ENCODE results near the gene PIH1D1.

PIH1D1 gene

DNA sequence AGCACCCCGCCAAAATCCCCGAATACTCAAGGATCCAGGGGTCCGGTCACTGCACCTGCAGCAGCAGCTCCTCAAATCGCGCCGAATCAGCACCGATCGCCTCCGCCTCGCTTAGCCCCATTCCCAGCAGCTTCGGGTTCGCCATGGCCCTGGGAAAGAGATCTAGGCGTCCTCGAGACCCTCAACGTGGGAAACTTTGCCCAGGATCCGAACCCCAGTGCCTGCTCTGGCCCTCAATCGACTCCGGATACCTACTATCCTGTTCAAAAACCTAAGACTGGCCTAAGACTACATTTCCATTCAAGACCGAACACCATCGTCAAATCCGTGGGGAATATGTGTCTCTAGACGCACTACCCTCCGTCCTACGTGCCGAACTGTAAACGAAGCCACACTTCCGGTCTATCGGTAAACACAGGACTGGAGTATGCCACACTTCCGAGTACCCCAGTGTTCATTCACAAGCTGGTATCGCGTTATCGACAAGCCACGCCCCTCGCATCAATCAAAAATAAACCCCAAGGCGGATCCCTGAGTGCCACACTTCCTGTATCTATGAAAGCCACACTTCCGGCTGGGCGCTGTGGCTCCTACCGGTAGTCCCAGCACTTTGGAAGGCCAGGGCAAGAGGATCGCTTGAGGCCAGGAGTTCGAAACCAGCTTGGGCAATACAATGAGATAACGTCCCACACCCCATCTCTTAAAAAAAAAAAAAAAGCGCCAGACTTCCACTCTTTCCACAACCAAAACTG is at the start of gene PIH1D1:
PIH1D1 (minus strand) TSS at position 385 of the 752 bp plus-strand sequence; CDS start at position 145, 240 bp downstream.
- peaks cover 36% of the 10 kb centered on the region for H3K36me3 Mint-ChIP-seq (ENCODE audit: insufficient read depth)
- peak; percentile 87 to 94 for DNase-seq (ENCODE audit: low spot score in 2 of 2)

DNA sequence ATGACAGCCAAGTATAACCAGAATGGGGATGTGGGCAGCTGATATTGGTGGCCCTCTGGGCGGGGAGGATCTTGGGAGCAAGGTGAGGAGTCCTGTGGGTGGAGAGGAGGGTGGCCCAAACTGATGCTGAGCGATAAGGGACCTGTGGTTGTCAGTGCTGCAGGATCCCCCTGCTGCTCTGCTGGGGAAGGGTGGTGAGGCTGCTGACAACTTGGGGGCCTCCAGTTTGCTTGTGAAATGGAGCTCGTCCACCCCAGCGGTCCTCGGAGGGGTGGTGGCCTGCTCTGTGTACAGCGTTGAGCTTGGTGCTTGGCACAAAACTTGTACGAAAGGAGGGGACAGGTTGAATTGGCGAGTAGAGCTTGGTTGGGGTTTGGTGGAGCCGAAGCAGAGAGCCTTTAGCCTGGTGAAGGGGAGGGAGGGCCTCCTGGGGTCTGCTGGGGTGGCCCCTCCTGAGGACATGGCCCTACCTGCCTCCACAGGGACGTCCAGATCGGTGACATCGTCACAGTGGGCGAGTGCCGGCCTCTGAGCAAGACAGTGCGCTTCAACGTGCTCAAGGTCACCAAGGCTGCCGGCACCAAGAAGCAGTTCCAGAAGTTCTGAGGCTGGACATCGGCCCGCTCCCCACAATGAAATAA is 47.5 kb upstream of the PIH1D1 start:
- H3K4me3 Mint-ChIP-seq = peak overlapping the region; percentile 100
- no peaks in the 10 kb centered on the region for H3K27me3 Mint-ChIP-seq
- peak in 1 of 2 donors; percentile 39 for DNase-seq (ENCODE audit: low spot score in 2 of 2)
- H3K36me3 Mint-ChIP-seq (ENCODE audit: insufficient read depth) = peaks cover 67% of the 10 kb centered on the region
- H3K27ac Mint-ChIP-seq (ENCODE audit: low read depth) = peak overlapping the region; percentile 98
- H3K9me3 Mint-ChIP-seq = no peaks in the 10 kb centered on the region
- H3K4me1 Mint-ChIP-seq = peaks cover 68% of the 10 kb centered on the region
- ATAC-seq (replicated peaks; ENCODE audit: extremely low read depth, poor library complexity, severe bottlenecking) = no peak

More for the DNA sequence above, at the start of gene PIH1D1:
- peak within 1 kb of the TSS; percentile 99 for H3K4me3 Mint-ChIP-seq
- no peaks in the 10 kb centered on the region for H3K27me3 Mint-ChIP-seq
- no peaks in the 10 kb centered on the region for H3K9me3 Mint-ChIP-seq
- peak within 1 kb of the TSS; percentile 100 for H3K27ac Mint-ChIP-seq (ENCODE audit: low read depth)
- peak; percentile 72 for ATAC-seq (replicated peaks; ENCODE audit: extremely low read depth, poor library complexity, severe bottlenecking)
- peaks cover 60% of the 10 kb centered on the region for H3K4me1 Mint-ChIP-seq

DNA sequence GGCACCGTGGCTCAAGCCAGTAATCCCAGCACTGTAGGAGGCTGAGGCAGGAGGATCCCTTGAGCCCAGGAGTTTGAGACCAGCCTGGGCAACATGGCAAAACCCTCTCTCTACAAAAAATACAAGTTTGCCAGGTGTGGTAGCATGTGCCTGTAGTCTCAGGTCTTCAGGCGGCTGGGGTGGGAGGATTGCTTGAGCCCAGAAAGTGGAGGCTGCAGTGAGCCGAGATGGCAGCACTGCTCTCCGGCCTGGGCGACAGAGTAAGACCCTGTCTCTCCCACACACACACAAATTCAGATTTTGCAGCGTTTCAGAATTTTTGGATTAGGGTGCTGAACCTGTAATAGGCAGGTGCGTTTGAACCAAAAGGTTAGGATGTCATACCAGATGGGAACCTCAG is 46.9 kb upstream of the PIH1D1 start:
- Mint-ChIP-seq H3K4me3 (peak overlapping the region; percentile 100), H3K9me3 (no peaks in the 10 kb centered on the region), H3K27me3 (no peaks in the 10 kb centered on the region), H3K4me1 (peaks cover 71% of the 10 kb centered on the region), H3K36me3 (ENCODE audit: insufficient read depth) (peaks cover 70% of the 10 kb centered on the region), H3K27ac (ENCODE audit: low read depth) (peak overlapping the region; percentile 98)
- ATAC-seq (replicated peaks; ENCODE audit: extremely low read depth, poor library complexity, severe bottlenecking) (no peak), DNase-seq (ENCODE audit: low spot score in 2 of 2) (no peak)

DNA sequence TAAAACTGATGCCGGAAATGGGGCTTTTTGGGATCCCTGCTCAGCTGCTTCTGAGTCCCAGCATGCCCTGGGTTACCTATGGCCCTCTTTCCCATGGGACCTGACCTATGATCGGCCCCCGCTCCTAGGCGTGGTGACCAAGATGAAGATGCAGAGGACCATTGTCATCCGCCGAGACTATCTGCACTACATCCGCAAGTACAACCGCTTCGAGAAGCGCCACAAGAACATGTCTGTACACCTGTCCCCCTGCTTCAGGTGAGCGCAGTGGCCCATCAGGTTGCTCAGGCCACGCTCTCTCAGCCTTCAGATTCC is 46.1 kb upstream of the PIH1D1 start:
- no peak for ATAC-seq (replicated peaks; ENCODE audit: extremely low read depth, poor library complexity, severe bottlenecking)
- peaks cover 77% of the 10 kb centered on the region for H3K36me3 Mint-ChIP-seq (ENCODE audit: insufficient read depth)
- no peaks in the 10 kb centered on the region for H3K27me3 Mint-ChIP-seq
- H3K9me3 Mint-ChIP-seq = no peaks in the 10 kb centered on the region
- peak overlapping the region; percentile 98 for H3K27ac Mint-ChIP-seq (ENCODE audit: low read depth)
- peaks cover 75% of the 10 kb centered on the region for H3K4me1 Mint-ChIP-seq
- DNase-seq (ENCODE audit: low spot score in 2 of 2) = no peak
- peak overlapping the region; percentile 100 for H3K4me3 Mint-ChIP-seq

DNA sequence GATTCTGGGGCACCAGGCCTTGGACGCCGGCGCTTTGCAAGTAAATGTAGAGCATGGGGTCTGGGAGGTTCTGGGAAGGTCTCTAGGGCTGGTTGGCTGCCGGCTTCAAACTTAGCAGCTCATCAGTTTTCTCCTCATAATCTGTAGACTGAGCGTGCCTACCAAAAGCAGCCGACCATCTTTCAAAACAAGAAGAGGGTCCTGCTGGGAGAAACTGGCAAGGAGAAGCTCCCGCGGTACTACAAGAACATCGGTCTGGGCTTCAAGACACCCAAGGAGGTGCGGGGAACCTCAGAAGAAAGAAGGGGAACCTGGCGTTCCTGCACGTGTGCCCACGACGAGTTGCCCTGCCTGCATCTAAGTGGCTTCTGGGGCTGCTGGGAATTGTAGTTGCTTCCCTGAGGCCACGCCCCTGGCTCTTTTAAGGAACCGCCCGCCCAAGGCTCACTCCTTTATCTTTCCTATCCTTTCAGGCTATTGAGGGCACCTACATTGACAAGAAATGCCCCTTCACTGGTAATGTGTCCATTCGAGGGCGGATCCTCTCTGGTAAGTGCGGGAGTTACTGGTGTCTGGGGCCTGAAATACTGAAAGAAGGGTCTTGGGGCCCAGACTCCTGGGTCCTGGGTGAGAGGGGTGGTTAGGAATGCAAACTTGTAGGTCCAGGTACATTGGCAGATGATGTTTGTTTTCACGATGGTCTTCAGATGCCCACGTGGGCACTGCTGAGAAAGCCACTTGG is 45.6 kb upstream of the PIH1D1 start:
- Mint-ChIP-seq H3K4me1 (peaks cover 75% of the 10 kb centered on the region), H3K36me3 (ENCODE audit: insufficient read depth) (peaks cover 79% of the 10 kb centered on the region), H3K9me3 (no peaks in the 10 kb centered on the region), H3K27ac (ENCODE audit: low read depth) (peak overlapping the region; percentile 98), H3K27me3 (no peaks in the 10 kb centered on the region), H3K4me3 (peak overlapping the region; percentile 100)
- ATAC-seq (replicated peaks; ENCODE audit: extremely low read depth, poor library complexity, severe bottlenecking) (no peak), DNase-seq (ENCODE audit: low spot score in 2 of 2) (peak in 1 of 2 donors; percentile 68)

DNA sequence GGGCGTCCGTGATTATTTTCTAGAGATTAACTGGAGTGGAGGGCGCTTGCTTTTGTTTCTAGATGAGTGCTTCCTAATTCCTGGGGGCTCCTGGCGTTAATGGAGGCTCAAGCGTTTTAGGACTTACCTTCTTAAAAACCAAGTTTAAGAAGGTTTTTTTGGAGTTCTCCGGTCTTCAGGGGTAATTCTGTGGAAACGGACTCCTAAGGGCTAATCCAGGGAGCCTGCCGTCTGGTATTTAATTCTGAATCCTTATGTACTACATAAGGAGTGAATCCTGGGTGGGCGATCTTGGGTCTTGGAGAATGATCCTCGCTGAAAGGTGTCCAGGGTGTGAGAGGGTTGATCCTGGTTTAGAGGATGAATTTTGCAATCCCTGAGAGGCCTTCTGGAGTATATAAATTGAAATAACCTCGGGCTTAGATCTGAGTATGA is 45.0 kb upstream of the PIH1D1 start:
- ATAC-seq (replicated peaks; ENCODE audit: extremely low read depth, poor library complexity, severe bottlenecking) = no peak
- Mint-ChIP-seq H3K4me3 (peak overlapping the region; percentile 100), H3K9me3 (no peaks in the 10 kb centered on the region), H3K4me1 (peaks cover 75% of the 10 kb centered on the region), H3K27me3 (no peaks in the 10 kb centered on the region), H3K36me3 (ENCODE audit: insufficient read depth) (peaks cover 86% of the 10 kb centered on the region), H3K27ac (ENCODE audit: low read depth) (peak overlapping the region; percentile 98)
- DNase-seq (ENCODE audit: low spot score in 2 of 2) = no peak

DNA sequence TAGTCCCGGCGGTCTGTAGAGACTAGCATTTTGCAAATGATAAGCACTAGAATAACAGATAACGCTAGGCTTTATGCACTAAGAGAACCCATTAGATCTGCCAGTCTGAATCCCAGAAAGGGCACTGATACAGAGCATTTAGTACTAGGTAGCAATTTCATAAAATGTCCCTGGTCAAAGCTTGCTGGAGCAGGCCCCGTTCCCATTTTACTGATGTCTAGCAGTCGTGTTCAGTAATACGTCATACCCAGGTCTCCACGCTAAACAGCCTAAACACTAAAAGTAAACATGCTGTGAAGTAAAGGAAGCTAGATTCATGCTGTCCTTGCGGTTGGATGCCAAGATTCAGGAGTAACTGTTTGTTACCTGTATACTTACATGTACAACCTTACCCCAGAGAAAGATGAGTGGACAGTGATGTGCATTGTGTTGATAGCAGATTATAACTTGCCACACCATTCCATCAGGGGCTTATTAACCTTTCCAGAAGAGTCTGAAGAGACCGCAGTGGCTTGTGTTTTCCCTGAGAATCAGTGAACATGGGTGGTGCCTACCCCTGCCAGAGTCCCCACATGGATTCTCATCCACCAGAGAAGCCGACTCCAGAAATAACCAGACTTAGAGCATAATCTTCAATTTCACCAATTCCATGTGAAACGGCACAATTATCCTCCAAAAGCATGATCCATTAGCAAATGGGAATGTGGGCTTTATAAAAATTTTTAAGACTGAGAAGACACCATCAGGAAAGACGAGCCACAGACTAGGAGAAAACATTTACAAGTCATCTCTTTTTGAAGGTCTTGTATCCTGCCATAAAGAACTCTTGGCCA is 41.2 kb upstream of the PIH1D1 start:
- H3K9me3 Mint-ChIP-seq = no peaks in the 10 kb centered on the region
- DNase-seq (ENCODE audit: low spot score in 2 of 2) (no peak), ATAC-seq (replicated peaks; ENCODE audit: extremely low read depth, poor library complexity, severe bottlenecking) (no peak)
- peaks cover 88% of the 10 kb centered on the region for H3K36me3 Mint-ChIP-seq (ENCODE audit: insufficient read depth)
- H3K27me3 Mint-ChIP-seq = no peaks in the 10 kb centered on the region
- peak overlapping the region; percentile 70 for H3K4me3 Mint-ChIP-seq
- peaks cover 77% of the 10 kb centered on the region for H3K4me1 Mint-ChIP-seq
- H3K27ac Mint-ChIP-seq (ENCODE audit: low read depth) = peak overlapping the region; percentile 94

DNA sequence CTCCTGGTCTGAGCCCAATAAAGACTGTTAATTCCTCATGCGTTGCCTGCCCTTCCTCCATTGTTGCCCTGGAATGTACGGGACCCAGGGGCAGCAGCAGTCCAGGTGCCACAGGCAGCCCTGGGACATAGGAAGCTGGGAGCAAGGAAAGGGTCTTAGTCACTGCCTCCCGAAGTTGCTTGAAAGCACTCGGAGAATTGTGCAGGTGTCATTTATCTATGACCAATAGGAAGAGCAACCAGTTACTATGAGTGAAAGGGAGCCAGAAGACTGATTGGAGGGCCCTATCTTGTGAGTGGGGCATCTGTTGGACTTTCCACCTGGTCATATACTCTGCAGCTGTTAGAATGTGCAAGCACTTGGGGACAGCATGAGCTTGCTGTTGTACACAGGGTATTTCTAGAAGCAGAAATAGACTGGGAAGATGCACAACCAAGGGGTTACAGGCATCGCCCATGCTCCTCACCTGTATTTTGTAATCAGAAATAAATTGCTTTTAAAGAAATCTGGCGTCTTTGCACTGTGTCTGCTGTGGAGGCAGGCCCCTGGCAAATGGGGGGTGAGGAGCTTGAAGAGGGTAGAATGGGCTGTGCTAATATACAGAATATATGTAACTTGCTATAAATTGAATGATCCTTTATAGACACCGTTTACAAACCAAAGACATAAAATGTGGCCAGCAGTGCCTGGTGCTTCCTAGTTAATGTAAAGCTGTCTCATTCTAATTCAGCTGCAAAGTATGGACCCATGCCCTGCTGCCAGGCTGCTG is 40.4 kb upstream of the PIH1D1 start:
- ATAC-seq (replicated peaks; ENCODE audit: extremely low read depth, poor library complexity, severe bottlenecking) (no peak), DNase-seq (ENCODE audit: low spot score in 2 of 2) (no peak)
- peaks cover 77% of the 10 kb centered on the region for H3K4me1 Mint-ChIP-seq
- peak overlapping the region; percentile 94 for H3K27ac Mint-ChIP-seq (ENCODE audit: low read depth)
- no peaks in the 10 kb centered on the region for H3K27me3 Mint-ChIP-seq
- peaks cover 88% of the 10 kb centered on the region for H3K36me3 Mint-ChIP-seq (ENCODE audit: insufficient read depth)
- peak overlapping the region; percentile 70 for H3K4me3 Mint-ChIP-seq
- no peaks in the 10 kb centered on the region for H3K9me3 Mint-ChIP-seq

DNA sequence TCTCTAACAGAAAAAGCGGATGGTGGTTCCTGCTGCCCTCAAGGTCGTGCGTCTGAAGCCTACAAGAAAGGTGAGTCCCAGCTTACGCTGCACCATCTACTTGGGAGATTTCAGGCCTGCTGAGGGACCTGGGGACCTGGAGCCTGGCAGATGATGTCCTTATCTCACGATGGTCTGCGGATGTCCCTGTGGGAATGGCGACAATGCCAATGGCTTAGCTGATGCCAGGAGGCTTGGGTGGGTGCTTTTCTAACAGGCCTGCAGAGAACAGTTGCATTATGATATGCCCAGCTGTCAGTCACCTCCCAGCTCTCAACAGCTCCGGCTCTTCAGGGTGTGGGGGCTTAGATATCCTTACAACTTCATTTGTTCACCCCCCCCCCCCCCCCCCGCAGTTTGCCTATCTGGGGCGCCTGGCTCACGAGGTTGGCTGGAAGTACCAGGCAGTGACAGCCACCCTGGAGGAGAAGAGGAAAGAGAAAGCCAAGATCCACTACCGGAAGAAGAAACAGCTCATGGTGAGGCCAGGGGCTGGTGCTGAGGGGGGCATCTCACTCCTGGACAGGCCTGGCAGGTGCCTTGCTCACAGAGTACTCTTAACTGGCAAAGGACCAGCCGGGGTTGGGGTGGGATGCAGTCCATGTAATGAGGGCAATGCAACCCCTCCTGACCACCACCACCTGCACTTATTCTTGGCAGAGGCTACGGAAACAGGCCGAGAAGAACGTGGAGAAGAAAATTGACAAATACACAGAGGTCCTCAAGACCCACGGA is 39.6 kb upstream of the PIH1D1 start:
- no peak for ATAC-seq (replicated peaks; ENCODE audit: extremely low read depth, poor library complexity, severe bottlenecking)
- H3K9me3 Mint-ChIP-seq = no peaks in the 10 kb centered on the region
- H3K4me3 Mint-ChIP-seq = peak overlapping the region; percentile 95
- H3K27me3 Mint-ChIP-seq = no peaks in the 10 kb centered on the region
- no peak for DNase-seq (ENCODE audit: low spot score in 2 of 2)
- H3K27ac Mint-ChIP-seq (ENCODE audit: low read depth) = peak overlapping the region; percentile 94
- peaks cover 70% of the 10 kb centered on the region for H3K4me1 Mint-ChIP-seq
- H3K36me3 Mint-ChIP-seq (ENCODE audit: insufficient read depth) = peaks cover 81% of the 10 kb centered on the region

DNA sequence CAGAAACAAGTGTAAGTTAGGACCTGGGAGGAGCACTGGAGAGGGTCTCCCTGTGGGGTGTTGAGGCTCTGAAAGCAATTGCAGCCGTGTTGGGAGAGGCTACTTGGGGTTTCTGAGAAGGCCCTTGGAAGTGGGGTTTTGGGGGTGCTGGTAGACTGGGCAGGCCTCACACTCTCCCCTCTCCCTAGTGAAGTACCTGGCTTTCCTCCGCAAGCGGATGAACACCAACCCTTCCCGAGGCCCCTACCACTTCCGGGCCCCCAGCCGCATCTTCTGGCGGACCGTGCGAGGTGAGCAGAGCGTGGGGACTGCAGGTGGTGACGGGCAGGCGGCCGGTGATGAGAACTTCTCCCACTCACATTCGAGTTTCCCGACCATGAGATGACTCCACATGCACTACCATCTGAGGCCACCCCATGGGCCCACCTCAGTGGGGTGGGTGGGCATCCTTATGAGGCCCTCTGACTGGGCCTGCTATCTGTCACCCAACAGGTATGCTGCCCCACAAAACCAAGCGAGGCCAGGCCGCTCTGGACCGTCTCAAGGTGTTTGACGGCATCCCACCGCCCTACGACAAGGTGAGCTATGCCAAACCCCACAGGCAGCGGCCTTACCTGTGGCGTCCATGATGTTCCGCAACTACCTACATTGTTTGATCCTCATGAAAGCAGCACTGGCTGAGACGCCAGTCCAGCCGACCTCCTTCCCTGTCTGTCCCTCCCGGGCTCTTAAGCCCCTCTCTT is 38.8 kb upstream of the PIH1D1 start:
- ATAC-seq (replicated peaks; ENCODE audit: extremely low read depth, poor library complexity, severe bottlenecking) (no peak), DNase-seq (ENCODE audit: low spot score in 2 of 2) (no peak)
- Mint-ChIP-seq H3K36me3 (ENCODE audit: insufficient read depth) (peaks cover 81% of the 10 kb centered on the region), H3K27ac (ENCODE audit: low read depth) (peak overlapping the region; percentile 94), H3K9me3 (no peaks in the 10 kb centered on the region), H3K4me3 (peak overlapping the region; percentile 95), H3K4me1 (peaks cover 62% of the 10 kb centered on the region), H3K27me3 (no peaks in the 10 kb centered on the region)
